8988T (cell line): ENCODE measurements around the gene PHACTR1.
"Not testable (repeated sequence)": the region's sequence is repeated elsewhere in the genome, so short reads cannot be mapped to it uniquely, and the experiment has no call there.

Experiments used
- DNase-seq: peaks from one replicate; pipeline ENCODE4 v3.0.0; 2011

PHACTR1 gene

DNA sequence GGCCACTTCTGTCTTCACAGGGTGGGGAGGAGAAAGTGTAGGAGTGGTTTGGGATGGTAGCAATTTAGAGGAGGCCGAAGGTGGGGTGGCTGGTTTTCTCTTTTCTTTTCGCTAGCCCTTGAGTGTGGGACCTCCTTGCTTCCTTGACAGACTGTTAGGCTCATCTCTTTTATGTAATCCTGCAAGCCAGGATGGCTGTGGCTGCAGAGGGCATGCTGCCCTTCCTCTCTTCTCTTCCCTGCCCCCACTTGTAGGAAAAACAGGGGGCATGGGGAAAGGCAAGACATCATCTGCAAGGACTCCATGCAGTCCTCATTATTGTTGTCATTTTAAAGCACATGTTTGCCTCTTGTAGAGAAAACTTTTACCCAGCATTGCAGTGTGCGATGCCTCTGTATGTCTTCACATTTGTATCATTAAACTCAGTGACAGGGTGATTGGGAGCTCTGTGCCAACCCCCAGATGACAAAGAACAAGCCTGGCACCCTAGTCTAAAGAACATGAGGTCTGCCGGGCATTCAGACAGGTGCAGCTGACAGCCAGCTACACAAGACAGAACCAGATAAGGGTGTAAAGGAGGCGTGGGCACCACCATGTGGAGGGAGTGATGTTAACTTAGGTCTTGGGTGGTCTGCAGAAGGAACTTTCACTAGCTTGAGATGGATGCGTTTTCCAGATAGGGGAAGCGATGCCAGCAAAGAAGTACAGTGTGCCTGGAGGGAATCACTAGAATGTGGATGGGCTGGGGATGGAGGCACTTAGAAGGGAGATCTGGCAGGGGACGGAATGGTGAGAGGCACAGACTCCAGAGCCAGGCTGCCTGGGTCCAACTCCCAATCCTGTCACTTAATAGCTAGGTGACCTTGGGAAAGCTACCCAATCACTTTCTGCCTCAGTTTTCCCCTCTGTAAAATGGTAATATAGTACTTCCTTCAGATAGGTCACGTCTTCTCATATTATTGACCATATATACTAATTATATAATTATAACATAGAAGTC is 404.2 kb downstream of the PHACTR1 start:
- DNase-seq, result no peak

DNA sequence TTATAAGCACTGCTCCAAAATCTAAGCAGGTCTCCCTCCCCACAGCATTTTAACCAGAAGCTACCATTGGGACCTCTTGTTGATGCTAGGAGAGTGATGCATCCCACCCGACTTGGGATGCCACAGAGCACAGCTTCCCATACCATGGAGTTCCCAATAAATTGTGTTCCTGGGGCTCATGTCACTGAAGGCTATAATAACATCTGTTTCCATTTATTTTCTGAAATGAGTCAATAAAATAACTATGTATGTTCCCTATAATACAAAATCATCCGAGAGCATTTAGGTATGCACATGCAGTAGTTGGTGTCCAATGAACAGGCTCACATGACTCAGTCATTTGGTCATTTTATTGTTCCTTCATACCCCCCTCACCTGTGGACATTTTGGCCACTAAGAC is 407.6 kb downstream of the PHACTR1 start:
- no peak for DNase-seq

DNA sequence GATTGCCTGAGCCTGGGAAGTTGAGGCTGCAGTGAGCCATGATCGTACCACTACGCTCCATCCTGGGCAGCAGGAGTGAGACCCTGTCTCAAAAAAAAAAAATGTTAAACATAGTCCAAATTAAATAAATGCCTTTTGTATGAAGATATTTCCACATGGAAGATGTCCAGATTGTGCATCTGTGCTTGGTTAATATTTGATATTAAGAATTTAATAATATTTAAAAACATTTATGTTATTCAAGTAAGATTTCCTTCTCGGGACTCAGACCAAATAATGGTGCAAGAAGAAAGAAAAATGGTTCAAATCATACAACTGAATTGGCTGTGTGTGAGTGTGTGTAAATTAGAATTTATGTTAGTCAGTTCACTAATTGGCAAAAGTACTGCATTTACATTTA is 409.3 kb downstream of the PHACTR1 start:
- DNase-seq, result no peak

DNA sequence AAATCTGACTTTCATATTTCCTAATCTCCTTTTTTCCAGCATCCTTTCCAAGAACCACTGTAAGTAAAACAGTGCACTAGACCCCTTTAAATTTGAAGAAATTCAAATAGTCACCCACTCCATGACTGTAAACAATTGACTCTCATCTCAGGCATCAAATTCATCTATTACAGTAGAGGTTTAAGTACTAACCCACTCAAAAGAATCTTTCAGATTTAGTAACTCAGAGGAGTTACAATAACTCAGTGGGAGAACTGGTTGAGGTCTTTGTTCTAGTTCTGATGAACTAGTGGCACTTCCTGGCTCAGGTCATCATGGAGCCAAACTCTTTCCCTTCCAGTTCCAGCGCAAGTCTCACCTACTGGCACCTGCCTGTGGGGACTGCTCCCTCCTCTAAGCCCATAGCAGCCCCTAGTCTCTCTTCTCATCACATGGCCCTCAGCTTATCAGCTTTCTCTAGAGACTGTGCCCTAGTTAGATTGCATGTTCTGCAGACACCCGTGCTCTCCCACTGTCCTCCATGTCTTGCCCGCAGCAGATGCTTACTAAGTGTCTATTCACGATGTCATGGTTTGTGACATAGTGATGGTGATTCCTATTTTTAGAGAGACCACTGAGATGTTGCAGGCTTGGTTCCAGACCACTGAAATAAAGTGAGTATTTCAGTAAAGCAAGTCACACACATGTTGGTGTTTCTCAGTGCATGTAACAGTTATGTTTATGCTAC is 415.5 kb downstream of the PHACTR1 start:
- no peak for DNase-seq

DNA sequence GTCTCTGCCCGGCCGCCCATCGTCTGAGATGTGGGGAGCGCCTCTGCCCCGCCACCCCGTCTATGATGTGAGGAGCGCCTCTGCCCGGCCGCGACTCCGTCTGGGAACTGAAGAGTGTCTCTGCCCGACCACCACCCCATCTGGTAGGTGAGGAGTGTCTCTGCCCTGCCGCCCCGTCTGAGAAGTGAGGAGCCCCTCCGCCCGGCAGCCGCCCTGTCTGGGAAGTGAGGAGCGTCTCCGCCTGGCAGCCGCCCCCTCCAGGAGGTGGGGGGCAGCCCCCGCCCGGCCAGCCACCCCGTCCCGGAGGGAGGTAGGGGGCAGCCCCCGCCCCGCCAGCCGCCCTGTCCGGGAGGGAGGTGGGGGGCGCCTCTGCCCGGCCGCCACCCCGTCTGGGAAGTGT is 417.3 kb downstream of the PHACTR1 start:
- not testable (repeated sequence) for DNase-seq

DNA sequence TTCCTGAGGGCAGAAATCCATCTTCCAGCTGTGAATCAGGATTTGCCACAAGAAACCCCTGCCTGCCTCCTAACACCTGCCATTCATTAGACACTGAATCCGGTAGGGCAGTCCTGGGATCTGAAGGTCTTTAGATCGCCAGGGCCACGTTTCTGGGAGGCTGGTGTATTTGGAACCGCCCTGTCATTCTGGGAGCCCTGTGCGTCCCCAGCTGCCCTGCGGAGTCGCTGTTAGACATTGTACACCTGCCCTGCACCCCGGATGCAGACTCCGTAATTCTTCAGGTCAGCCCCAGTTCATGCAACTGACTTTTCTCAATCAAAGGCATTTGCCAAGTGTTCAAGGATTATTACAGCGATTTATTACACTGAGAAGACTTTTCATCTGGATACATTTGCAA is 418.6 kb downstream of the PHACTR1 start:
- DNase-seq, result no peak

DNA sequence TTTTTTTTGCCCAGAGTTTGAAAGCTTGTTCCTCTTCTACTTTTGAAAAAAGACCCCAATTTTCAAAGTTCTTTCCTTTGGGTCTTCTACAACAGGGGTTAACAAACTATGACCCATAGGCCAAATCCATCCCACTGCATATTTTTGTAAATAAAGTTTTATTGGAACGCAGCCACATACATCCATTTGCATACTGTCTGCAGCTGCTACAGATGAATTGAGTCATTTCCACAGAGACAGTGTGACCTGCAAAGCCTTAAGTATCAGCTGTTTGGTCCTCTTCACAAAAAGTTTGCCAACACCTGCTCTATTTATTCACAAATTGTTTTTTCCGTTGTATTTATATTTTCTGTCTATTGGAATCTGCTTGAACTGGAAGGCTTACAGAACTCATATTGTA is 422.6 kb downstream of the PHACTR1 start:
- DNase-seq, result no peak

DNA sequence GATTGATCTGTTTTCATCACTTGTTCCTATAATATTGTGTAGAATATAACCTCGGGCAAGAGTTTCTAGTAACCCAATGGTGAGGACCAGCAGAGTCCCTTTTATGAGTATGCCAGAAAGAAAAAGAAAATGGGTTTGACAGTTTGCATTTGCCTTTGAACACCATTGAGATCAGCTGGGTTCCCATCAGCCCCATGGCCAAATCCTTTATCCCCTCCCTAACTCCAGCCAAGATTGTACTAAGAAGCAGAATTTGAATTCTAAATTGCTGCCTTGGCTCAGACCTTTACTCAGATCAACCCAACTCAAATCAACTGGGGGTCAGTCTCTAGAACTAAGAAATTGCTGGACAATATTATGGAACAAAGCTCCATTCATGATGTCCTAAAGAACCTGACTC is 424.4 kb downstream of the PHACTR1 start:
- no peak for DNase-seq

DNA sequence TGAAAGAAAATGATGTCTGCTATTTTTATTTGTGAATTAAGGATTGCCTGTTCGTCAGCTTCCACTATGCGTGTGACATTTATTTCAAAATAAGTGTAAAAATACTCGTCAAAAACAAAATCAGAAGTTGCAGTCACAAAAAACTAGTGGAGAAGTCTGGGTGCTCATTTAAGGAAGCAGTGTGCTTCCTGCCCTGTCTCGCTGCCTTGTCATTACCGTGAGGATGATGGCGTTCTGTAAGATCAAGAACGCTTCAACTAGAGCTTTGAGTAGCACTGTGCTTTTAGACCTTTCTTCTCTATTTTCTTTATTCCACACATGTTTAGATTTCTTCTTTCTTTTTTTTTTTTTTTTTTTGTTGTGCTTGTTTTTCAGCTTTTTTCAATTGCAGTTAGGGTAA is 424.8 kb downstream of the PHACTR1 start:
- DNase-seq, result no peak

DNA sequence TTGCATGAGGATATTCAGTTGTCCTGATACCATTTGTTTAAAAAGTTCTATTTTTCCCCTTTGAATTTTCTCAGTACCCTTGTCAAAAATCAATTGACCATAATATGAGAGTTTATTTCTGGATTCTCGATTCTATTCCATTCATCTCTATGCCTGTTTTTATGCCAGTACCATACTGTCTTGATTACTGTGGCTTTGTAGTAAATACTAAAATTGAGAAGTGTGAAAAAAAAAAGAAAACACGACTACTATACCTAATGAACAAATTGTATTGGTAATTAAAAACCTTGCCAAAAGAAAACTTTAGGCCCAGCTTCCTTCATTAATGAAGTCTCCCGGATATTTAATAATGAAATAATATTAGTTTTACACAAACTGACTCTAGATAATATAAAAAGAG is 426.0 kb downstream of the PHACTR1 start:
- DNase-seq, result no peak

DNA sequence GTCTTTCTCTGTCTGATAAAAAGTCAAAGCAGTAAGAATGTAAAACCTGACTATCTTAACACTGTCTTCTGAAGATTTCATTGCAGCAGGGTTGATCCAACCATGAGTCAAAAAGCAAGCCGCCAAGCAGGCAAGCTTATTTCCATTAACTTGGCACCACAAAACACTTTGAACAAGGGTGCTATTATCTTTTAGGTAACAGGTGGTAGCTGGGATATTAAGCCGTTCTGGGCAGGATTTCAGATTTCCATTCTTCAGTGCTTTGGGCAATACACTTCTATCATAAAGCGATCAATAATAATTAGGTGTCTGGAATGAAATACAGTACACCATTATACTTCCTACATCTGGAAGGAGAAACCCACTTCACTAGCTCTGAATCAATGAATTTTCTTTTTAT is 429.9 kb downstream of the PHACTR1 start:
- no peak for DNase-seq

DNA sequence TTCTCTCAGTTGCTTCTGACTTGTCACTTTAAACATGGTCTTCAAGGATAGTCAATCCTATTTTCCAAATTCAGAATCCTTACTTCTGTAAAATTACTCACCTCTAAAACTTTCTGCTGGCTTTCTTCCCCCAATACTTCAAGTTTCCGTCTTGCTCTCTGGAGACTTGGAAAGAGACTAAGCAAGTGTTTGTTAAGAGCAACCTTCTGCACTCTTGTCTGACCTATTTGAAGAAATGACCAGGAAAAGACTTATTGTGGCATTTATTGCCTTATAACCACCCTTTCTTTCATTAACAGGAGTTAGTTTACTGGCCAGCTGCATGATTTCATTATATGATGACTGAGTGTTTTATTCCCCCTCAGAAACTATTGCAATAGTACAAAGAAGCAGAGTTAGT is 430.8 kb downstream of the PHACTR1 start:
- no peak for DNase-seq

DNA sequence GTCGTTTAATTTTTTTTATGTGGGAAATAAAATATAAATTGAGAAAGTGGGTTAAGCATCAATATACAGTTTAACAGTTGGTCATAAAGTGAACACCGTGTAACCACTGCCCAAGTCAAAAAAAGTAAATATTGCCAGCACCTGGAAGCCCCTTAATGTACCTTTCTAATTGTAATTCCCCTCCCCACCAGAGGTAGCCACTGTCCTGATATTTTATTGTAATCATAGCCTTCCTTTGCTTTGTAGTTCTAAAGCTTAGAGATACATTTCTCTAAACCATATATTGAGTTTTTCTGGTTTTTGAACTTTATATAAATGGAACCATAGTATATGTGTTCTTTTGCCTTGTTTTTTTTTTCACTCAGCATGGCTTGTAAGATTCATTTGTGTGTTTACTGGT is 431.2 kb downstream of the PHACTR1 start:
- DNase-seq, result no peak

DNA sequence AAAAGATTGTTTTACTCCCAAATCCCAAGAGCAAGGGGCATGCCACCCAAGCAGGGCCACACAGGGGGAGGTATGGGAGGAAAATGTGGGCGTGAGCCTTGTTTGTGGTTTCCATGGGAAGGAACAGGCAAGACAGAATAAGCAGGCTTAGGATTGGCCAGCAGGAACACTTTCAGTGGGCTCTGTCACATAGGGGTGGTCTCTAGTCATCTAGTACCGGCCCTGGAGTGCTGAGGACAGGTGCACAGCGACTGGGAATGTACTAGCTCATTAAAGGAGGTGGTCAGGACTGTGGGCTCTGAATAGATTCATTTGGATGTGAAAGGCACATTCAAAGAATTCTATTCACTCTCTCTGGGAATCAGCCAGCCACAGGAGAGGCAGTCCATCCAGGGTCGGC is 436.2 kb downstream of the PHACTR1 start:
- DNase-seq, result no peak

DNA sequence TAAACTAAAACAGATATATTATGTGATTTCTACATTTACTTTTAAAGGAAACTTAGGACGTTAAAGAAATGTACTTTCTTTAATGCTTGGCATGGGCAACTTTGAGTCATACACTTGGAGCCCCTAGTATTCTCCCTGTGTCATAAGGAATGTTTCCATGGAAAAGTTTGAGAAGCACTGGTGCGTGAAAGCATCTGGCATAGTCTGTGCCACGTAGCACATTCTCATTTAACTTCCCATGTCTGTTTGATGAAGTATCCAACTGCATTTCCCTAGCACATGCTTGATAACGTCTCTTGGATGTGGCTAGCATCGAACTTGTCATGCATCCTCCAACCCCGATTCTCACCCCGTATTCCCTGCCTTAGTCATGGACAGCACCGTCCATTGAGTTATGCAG is 439.8 kb downstream of the PHACTR1 start:
- DNase-seq, result no peak

DNA sequence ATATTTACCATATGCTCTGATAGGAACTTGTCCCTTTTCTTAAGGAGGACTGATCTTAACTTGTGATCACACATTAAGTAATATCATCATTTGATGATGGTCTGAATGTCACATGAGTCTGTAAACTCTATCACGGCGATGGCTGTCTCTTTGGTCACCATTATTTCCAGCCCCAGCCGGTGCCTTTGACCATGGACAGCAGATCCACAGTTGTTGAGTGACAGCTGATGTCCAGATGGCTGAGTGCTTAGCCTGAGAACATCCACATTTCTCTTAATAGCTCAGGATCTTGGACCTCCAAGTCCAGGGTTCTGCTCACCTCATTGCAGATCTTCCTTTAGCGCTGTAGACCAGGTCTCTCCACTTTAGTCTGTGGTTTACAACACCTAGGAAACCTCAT is 440.7 kb downstream of the PHACTR1 start:
- no peak for DNase-seq

DNA sequence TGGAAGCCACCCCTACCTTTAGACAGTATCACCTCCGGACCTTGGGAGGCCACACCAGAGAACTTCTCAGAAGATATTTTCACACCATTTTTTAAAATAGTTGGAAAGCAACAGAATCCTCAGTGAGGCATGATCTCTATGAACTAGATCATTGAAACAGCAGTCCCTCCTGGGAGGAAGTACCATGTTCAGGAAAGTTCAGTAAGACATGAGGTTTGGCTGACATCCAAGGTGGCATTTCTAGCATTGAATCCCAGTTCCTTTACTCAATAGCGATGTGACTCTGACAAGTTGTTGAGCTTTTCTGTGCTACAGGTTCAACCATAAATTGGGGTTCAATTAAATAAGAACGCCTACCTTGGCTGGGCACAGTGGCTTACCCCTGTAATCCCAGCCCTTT is 442.7 kb downstream of the PHACTR1 start:
- no peak for DNase-seq

DNA sequence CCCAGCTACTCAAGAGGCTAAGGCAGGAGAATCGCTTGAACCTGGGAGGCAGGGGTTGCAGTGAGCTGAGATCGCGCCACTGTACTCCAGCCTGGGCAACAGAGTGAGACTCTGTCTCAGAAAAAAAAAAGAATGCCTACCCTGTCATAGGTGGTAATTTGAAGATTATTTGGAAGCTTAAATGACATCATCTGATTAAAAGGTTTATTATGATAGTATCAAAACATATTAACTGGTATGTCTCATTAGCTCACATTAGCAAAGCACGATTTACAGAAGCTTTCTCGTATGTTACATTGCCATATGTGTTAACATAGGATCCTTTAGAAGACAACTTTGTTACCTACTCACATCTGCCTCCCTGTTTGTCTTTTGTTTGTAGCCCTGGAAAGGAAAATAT is 443.3 kb downstream of the PHACTR1 start:
- DNase-seq, result not testable (repeated sequence)

DNA sequence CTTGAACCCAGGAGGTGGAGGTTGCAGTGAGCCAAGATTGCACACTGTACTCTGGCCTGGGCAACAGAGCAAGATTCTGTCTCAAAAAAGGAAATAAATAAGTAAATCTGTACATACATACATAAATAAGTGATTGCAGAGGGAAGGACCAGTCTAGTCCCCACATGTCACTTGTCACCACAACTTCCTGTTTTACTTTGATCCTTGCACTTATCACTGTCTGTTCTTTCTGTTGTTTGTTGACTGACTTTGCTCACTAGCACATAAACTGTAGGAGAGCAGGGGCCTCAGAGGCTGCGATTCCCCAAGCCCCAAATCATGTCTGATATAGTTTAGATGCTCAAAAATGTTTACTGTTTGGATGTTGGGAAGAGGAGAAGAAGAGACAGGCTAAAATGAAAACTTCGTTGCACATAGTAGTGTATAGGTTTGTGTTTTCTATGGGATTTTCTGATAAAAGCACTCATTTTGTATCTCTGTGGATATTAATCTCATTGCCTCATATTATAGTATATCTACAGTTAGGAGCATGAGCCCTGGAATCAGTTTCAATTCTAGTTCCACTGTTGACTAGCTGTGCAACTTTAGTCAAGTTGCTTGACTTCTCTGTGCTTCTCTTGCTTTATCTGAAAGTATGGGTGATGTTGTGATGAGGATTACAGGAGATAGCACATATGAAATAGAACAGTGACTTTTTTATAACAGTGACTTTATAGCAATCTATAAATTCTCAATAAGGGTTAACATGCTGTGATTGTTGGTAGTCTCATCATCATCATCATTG is 446.8 kb downstream of the PHACTR1 start:
- no peak for DNase-seq

DNA sequence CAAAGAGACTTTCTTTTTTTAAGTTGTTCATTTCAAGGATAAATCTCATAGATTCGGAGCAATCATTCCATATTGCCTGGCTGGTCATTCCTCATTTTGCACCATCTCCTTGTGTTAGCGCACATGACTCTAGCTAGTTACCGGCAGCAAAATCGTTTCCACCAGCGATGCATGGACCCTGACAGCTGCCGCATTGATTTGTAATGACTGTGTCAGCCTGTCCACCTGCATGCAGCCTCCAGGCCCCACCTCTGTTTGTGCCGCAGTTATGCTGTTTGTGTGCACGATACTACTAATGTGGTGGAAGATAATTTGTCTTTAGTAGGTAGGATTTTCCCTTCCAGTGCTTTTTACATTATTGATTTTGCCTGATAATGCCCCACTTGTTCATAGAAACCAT is 447.7 kb downstream of the PHACTR1 start:
- no peak for DNase-seq

DNA sequence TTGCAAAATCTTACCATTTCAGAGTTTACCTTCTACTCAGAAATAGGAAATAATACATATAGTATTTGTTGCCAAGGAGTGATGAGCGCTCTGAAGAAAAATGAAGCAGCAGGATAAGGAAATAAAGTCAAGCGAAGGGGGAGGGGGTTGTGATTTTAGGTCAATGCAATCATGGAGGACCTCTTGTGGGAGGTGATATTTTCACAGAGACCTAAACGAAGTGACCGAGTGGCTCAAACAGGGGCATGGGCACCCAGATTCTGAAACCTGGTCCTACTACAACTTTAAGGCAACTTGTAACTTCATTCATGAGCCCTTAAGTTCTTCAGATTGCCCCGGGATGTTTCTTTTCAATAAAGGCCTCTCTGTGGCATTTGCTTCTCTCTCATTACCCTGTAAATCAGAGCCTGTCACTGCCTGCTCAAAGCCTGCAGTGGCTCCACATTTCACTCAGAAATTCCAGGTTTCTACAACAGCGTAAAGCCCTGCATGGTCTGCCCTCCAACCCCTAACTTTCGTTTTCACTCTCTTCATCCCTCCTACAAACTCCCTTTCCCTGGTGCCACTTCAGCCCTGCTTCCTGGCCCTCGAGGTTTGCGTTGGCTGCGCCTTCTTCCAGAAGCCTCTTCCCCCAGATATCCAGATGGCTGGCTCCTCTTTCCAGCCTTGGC is 449.1 kb downstream of the PHACTR1 start:
- DNase-seq, result no peak

DNA sequence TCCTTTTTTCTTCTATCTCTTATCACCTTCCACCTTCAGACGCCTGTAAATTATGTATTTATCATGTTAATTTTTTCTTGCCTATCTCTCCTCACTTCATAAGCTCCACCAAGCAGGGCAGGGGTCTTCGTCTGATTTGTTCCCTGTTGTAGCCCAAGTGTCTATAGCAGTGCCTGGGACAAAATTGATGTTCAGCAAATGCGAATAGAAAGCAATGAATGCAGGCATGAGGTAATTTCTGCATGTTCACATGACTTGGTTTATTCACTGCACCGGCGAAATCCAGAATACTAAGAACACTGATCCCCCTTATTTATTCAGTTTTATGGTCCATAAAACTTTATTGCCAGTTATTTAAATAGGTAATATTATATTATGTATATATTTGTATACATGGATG is 449.7 kb downstream of the PHACTR1 start:
- no peak for DNase-seq

DNA sequence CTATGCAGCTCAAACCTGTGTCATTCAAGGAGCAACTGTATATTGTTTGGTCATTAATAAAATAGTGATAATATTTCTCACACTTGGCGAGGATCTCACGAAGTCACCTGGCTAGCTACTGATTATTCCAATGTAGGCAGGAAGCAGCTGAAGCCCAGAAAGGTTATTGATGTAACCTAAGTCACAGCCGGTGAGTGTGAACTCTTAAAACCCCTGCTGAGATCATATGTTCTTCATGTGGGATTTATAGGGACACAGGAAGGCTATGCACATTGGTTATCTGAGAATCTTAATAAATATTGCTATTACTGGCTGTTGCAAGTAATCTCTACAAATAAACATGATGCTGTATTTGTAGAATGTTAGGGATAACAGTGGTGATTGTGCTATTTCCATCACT is 450.3 kb downstream of the PHACTR1 start:
- no peak for DNase-seq
